Glomerular visceral epithelial cell (primary cell): Measurements from ENCODE around the gene ADAMTS19.
"Not testable (repeated sequence)": the region's sequence is repeated elsewhere in the genome, so short reads cannot be mapped to it uniquely, and the experiment has no call there.

Source experiments
- DNase-seq: peaks from one replicate; pipeline ENCODE4 v3.0.0-alpha.2; 2016; ENCODE audit errors: extremely low spot score

Gene ADAMTS19

DNA sequence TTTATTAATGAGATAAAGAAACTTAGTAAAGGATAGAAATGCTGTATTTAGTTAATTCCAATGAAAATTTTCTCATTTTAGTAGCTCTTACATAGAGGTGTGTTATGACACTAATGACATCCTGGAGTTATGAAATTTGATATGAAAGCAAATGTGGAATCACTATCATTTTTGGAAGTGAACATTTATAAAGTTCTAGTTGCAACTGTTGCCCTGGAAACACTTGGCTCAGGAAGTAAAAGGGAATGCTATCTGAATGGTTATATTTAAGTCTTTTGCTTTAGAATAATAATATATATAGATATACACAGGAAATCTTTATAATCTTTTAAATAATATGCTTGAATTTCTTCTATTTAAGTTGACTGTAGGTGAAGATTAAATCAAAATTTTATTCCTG lies 16.7 kb downstream of the ADAMTS19 start:
- DNase-seq: no peak

DNA sequence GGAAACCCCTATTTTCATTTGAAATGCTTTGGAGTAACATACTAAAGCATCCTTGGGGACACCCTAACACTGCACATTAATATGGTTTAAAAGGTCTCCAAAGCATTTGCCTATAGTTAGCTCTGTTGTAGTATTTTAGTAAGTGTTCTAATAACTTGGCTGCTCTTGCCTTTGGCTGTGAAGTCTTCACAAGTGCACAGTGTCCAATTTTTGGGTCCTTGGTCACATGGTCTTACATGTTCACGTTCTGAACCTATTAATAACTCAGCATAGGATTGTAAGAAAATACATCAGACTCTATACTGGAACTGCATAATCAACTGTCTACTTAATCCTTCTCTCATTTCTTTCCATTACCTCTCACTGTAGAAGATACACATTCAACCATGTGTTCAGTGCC lies 17.4 kb downstream of the ADAMTS19 start:
- no peak for DNase-seq

DNA sequence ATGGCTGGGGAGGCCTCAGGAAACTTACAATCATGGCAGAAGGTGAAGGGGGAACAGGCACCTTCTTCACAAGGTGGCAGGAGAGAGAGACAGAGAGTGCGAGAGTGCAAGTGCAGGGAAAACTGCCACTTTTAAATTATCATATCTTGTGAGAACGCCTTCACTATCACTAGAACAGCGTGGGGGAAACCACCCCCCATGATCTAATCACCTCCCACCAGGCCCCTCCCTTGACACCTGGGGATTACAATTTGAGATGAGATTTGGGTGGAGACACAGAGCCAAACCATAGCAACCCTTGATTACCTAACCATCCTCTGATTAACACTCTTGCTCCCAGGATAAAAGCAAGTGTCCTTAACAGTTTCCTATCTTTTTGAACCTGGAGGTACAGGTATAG lies 21.1 kb downstream of the ADAMTS19 start:
- no peak for DNase-seq

DNA sequence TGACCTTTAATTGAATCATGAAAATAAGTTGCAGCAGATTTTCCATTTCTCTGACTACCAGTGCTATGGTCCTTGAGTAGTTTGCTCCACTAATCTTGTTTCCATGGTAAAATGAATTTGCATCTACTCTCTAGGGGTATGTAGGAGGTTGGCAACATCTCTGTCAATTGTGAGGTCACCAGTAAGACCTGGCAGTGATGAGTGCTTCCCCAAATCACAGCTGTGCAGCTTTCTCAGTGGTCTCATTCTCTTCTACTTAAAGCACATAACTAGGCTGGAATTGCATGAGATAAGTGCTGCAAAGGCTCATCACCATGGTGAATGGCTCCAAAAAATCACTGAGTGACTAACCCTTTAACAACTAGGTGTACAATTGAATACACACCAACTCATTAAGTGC lies 36.3 kb downstream of the ADAMTS19 start:
- no peak for DNase-seq

DNA sequence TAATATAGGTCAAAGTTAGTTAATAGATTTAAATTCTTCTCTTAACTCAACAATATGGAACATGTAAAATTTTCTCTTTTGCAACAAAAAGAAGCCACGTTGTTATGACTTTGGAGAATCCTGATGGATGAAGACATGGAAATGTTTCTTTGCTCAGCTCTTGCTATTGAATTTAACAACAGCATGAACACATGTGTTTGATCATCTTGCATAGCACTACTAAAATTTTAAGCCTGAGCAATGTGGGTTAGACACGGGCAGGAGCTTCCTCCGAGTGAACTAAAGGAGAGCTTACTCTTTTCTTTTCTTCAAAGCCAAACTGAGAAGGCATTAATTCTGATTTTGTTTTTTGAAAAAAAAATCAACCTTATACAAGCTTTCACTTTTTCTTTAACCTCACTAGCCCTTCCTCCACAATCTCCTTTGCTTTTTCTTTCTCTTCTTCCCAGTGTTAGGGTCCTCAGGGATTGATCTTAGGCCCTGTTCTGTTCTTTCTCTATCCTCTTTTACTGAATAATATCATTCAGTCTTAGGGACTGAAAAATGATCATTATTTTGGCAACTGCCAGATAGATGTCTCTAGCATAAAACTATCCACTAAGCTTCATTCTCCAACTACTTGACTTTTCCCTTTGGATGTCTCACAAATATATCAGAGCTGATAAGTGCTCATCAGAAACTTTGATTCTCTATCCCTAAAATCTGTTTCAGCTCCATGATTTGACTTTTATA lies 36.9 kb downstream of the ADAMTS19 start:
- no peak for DNase-seq

DNA sequence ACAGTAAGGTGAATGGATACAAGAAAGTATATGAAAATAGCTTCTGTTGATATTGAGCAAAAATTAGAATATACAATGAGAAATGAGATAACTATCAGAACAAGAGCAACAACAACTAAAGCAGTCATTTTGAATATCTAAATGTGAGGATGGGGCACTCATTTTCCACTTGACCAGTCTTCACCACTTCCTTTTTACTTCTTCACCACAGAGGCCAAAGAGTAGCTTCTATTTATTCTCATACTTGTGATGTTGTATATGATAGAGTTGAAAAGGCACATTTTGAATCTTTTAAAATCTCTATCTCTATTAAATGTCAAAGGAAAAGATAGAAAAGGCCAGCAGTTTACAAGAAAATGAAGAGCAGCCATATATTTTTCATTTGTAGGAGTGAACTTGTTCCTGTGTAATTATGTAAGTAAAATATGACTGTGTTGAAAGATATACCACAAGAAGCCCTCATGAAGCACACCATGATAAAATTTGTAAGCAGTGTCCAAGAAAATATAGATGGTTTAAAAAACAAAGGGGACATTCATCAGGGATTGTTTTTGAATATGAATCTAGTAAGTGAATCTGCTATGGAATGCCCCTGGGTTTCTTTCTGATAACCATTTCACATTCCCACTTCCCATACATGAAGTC lies 39.2 kb downstream of the ADAMTS19 start:
- DNase-seq: no peak

DNA sequence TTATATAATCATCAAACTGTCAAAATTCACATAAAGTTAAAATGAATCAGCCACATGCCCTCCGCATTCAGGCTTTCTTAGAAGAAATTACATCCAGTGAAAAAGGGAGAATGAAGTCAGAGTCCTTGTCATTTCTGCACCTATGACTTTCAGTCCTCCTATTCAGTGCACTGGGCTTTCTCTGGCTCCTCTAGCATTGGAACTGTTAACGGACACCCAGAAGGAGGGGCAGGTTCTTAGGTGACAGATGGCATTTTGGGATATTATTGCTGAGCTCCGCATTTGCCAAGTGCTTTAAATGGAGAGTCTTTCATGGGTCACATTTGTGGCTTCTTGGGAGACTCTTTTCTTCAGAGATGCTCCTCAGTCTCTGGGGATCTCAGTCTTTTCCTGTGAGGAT lies 40.0 kb downstream of the ADAMTS19 start:
- no peak for DNase-seq

DNA sequence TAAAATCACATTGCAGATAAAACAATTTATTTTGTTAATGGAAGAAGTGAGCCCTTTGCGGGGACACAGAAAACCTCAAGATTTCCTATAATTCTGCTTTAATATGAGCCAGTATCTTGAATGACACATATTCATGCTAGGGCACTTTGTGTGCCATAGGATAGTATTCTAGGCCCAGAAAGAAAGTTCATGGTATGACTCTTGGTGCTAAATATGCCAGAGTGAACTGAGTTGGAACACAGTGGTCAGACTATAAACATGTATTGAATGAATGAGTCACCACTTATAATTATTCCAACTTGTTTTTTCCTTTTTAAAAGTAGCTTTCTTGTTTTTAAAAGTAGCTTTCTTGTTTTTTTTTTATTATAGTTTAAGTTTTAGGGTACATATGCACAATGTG lies 46.0 kb downstream of the ADAMTS19 start:
- peak; percentile 26 for DNase-seq

DNA sequence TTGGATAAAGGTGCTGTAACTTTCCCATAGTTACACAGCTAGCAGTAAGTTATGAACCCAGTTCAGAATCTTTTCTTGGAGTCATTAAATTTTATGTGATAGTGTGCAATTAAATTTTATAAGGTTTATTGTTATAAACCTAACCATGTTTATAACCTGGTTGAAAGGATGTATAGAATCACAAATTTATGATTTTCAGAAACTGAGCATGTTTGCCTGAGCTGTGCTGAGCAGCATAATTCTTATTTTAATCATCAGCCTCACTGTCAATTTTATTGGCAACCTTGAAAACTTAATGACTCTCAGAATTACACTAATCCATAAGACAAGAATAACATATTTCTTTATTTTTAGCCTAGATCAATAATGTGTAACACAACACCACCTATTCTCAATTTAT lies 46.9 kb downstream of the ADAMTS19 start:
- DNase-seq: no peak

DNA sequence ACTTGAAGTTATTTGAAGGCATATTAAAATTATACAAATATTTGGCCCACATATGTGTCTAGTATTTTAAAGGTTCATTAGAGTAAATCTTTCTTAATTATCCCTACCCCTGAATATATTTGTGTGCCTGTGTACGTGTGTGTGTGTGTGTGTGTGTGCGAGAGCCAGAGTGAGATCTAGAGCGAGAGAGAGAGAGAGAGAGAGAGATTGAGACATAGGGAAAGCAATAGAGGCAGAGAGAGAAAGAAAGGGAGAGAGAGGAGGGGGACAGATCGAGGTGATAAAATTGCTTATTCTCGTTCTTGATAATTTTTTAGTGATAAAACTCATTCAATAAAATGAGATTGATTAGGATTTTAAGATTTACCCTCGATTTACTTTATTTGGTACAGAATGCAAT lies 47.4 kb downstream of the ADAMTS19 start:
- no peak for DNase-seq

DNA sequence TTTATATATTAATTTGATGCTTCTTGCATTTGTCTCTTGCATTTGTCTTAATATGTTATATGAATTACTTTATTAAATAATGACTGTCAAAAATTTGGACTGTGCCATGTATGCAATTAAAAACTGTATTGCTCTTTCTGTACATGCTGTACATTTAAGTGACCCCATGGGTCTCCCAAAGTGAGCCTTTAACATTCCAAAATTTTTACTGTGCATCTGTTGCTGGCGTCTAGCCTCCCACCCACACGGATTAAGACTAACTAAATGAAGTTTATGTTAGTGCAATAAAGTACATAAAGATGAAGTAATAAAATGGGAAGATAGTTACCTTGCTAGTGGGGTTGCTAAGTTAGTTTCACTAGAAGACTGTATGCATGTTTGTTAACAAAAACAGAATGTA lies 48.5 kb downstream of the ADAMTS19 start:
- no peak for DNase-seq

DNA sequence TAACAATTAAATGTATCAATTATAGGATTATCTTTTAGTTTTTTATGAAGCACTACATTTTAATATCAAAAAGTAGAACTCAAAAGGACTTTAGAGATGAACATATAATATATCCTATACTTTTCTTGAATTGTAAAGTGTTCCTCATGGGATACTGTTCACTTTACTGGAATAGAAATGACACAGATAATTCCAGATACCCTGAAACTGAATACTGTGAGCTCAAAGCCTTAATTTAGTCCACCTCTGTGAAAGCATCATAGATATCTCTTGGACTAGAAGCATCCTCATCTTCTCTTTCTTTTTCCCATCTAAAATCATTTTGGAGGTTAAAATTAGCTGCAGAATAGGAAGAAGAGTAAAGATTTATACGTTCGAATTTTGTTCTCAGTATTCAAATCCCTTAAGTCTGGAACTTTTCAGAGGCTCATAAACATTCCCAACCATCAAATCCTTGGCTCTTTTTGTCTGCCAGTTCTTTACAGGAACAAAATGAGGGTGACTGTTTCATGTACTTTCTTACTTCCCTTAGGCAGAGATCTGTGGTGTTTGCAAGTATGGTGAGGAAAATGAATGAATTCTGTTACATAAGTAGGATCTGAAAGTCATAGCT lies 49.4 kb downstream of the ADAMTS19 start:
- no peak for DNase-seq

DNA sequence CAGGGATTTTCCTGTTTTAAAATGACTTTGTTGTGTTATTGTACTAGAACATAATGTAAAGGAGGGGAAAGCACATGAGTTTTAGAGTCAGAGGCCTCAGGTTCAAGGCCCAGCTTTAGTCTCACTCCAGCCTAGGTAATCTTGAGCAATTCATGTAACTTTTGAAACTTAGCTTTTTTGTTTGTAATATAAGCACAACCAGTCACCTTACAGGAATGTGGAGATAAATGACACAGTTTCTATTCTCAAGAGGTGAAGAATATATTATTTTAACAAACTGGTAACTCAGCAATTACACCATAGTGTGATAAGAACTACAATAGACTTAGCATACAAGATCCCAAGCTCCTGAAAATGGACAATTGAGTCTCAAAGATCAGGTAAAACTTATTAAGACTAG lies 51.2 kb downstream of the ADAMTS19 start:
- DNase-seq: no peak

DNA sequence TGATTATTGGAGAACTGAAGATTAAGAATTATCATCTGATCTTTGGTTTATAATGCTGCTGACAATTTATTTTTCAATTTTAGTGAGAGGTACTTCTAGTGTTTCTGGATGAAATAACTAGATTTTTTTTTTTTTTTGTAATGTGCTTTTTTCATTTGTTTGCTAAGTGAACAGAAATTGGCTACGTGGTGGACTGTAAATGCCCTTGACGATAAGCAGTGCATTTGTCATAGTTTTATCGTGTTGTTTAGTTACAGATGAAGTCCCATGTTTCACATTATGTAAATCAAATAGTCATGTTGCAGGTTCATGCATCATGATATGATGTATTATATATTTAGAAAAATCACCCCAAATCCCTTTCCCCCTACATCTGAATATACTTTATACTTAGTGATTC lies 81.0 kb downstream of the ADAMTS19 start:
- DNase-seq: no peak

DNA sequence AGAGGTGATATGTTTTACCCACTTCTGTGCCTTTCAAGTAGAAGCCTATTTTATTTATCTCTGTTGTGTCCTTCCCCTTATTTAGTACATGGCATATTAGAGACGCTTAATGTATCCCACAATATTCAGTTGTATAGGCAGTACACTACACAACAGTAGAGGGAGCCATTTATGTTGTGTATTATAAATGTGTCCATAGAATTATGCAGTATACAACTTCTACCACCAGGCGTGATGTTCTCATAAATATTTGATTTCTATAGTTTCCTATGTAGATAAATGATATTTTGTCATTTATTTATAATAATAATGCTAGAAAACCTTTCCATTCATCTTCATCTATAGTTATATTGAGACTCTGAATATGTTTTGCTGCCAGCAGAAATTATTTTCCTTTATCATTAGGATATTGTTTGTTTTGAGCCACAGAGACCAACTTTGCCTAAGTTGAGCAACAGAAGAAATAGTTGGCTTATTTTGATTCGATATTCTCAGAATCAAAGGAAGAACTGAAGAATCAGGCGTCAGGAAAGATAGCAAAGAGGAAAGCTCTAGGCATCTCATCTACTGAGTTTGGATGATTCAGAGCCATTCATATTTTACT lies 81.7 kb downstream of the ADAMTS19 start:
- DNase-seq: peak; percentile 24

DNA sequence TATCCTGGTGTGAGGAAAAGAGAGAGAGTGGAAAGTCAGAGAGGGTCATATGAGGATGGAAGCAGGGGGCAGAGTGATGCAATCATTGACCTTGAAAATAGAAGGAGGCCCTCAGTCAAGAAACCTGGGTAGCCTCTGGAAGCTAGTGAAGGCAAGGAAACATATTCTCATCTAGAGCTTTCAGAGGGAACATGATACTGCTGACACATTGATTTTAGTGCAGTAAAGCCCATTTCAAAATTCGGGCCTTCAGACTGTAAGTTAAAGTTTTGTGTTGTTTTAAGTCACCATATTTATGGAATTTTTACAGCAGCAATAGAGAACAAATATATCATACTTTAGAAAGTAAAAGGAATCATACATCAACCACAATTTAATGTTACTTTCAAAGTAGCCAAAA lies 87.0 kb downstream of the ADAMTS19 start:
- no peak for DNase-seq

DNA sequence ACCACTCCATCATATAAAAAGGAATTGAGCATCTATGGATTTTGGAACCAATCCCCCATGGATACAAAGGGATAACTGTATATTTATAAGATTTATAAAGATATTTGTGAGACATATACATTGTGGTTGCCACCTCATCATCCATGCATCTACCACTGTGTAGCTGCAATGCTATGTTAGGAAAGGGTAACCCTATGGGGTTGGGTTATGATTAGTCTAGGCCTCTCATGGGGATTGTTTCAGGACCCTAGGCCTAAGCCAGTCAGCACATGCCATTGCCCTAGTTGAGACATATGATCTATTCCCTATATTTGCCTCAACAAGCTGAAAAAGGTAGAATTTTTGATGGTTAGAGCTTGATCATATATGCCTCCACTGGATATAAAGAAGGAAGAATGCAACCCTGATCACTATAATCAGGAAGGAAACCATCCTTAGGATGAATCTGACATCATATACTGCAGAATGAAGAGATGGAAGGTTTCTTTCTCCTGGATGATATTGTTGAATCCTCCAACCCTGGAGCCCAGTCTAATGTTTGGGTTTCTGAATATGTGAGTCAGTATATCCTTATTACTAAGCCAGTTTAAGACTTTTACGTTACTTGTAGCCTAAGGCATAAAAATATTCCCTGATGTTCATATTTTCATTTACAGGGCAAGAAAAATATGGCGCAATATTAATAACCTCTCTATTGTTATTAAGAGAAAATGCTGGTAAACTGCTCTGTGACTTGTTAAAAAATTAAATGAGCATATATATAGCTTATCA lies 94.2 kb downstream of the ADAMTS19 start:
- no peak for DNase-seq

DNA sequence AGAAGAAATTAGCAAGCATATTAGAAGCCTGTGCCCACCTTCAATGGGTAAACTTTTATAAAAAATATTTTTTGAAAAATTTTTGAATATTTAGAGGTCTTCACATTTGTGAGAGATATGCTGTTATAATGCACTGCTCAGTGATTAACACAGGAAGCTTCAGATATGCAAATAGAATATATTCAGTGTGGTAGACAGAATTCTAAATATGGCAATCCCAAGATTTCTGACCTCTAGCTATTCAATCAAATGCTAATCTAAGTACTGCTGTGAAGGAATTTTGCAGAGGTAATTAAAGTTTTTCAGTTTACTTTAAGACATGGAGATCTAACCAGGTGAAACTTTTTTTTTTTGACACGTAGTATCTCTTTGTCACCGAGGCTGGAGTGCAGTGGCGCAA lies 103.5 kb downstream of the ADAMTS19 start:
- no peak for DNase-seq

DNA sequence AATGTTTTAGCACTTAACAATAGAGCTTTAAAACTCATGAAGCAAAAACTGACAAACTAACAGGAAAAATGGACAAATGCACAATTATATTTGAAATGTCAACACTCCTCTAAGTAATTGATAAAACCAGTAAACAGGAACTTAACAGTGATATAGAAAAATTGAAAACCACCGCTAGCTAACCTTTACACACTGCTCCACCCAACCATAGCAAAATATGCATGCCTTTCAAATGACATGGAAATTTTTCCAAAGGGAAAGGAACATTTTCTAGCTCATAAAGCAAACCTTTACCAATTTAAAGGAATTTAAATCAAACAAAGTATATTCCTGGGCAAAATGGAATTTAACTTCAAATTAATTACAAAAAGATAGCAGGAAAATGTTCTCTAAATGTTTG lies 109.2 kb downstream of the ADAMTS19 start:
- DNase-seq: no peak

DNA sequence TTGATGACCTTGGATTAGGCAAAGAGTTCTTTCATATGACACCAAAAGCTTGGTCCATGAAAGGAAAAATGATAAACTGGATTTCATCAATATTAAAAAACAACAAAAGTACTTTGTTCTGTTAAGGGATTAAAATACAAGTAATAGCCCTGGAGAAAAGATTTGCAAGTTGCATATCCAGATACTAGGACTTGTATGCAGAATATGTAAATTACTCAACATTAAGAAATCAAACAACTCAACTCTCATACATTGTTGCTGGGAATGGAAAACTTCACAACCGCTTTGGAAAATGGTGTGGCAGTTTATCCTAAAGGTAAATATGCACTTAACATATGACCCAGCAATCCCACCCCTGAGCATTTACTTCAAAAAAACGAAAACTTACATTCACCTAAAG lies 112.0 kb downstream of the ADAMTS19 start:
- no peak for DNase-seq

DNA sequence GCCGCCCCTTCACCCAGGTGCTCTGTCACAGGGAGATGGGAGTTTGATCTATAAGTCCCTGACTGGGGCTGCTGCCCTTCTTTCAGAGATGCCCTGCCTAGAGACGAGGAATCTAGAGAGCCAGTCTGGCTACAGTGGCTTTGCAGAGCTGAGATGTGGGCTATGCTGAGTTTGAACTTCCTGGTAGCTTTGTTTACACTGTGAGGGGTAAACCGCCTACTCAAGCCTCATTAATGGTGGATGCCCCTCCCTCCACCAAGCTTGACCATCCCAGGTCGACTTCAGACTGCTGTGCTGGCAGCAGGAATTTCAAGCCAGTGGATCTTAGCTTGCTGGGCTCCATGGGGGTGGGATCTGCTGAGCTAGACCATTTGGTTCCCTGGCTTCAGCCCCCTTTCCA lies 124.4 kb downstream of the ADAMTS19 start:
- DNase-seq: not testable (repeated sequence)

DNA sequence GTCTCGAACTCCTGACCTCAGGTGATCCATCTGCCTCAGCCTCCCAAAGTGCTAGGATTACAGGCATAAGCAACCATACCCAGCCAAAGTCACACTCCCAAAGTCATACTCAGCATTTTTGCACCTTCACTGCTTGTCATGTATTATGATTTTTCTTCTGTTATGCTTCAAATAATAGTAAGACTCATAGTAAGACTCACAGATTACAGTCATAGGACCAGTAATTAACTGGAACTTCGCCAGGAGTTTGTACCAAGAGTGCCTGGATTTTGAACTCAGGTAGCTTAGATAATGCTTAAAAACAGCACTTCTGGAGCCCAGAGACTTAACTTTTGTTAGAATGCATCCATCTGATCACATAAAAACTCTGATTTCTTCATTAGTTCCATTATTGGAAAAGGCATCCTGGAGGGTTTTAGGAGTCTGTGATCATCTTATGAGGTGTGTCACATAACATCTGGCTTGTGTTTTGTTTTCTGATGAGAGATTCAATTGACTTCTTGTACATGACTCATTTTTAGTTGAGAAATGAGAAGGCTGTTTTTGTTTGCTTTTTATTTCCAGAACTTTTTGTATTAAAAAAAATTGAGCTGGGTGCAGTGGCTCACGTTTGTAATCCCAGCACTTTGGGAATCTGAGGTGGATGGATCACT lies 131.5 kb downstream of the ADAMTS19 start:
- no peak for DNase-seq
